Measurements from ENCODE around the gene MALRD1.
"Not testable (repeated sequence)": the region's sequence is repeated elsewhere in the genome, so short reads cannot be mapped to it uniquely, and the experiment has no call there.

The MALRD1 gene

DNA sequence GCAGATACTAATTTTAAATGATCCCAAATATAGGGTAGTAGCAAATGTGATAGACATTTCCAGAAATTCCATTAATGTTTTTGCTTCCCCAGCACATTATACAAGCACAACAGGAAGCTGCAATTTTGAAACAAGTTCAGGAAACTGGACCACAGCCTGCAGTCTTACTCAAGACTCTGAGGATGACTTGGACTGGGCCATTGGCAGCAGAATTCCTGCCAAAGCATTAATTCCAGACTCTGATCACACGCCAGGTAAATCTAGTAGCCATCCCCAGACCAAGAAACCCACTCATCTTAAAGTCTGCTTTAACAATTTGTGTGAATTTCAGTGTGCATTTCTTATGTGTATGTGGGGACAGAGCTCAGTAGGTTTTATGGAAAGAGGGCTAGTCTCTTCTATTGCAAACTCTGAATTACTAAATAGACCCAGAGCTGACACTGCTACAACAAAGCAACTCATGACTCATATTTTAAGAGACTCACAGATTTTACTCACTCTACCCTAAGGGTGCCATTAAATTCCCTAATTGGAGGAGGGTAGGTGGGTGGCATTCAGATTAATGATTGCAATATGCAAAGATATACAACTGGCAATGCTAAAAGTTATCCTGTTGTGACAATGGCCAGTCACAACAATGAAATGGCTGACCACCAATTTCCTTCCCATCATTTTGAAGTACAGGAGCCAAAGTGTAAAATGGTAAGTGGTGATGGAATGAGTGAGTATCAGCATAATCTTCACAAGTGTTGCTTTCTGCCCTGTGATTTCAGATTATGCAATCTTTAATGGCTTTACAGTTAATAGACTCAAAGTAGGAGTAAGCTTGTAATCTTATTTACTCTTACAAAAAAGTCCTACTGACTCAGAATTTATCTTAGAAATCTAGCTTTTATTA lies 450.0 kb downstream of the MALRD1 start:
- no peak for DNase-seq

DNA sequence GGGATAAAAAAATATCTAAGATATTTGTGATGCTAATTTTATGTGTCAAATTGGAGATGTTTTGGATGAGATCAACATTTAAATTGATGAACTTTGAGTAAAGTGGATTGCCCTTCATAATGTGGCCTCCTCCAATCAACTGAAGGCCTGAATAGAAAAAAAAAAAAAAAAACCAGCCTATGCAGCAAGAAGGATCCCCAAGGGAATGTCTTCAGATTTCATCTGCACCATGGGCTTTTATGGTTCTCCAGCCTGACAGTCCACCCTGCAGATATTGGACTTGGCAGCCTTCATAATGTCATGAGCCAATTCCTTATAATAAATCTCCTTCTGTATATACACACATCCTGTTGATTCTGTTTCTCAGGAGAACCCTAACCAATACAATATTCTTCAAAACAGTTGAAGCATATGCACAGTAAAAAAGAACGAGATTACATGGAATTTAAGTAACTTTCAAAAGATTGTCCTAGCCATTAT lies 450.7 kb downstream of the MALRD1 start:
- no peak for DNase-seq

DNA sequence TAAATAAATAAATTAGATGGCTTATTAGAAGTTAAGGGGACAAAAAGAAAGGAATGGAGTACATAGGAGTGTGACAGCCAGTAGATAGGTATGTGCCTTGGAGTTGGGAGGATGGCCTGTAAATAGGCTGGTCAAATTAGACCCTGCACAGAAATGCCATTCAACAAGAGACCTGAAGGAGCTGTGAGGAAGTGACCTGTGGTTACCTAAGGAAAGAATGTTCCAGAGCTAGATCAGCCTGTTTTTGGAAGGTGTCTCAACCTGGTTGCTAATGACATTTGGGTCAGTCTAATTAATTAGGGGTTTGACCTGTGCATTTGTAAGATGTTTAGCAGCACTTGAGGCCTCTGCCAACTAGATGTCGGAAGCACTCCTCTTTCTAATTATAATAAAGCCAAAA lies 452.4 kb downstream of the MALRD1 start:
- no peak for DNase-seq

DNA sequence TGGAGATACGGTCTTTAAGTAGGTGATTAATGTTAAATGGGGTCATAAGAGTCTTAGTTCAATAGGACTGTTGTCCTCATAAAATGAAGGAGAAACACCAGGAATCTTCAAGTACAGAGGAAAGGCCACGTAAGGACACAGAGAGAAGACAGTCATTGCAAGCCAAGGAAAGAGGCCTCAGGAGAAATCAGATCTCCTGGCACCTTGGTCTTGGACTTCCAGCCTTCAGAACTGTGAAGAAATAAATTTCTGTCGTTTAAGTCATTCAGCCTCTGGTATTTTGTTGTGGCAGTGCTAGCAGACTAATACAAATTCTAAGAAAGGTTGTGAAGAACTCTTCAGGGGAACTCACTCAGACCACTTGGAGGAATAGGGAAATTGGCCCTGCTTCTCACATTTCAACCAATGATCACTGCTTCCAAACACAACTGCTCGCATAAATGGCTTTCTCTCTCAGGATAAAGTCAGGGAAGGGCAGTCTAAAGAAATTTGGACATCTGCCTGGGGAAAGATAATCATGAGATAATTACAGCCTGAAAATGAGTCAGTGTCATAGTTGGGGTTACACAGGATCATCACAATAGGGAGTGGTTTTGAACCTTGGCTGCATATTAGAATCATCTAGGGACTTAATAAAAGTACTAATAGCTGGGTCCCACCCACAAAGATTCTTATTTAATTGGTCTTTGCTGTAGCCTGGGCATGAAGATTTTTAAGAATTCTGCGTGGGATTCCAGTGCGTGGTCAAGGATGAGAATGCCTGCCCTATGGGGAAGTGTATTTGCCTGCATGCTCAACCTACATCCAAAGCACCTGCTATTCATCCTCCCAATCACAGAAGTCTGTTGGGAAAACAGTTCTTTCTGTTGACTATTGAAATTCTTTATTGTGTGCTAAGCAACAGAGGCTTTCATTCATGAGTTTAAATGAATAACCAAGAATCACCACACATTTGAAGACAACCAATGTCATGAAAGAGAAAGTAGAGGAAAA lies 457.0 kb downstream of the MALRD1 start:
- no peak for DNase-seq

DNA sequence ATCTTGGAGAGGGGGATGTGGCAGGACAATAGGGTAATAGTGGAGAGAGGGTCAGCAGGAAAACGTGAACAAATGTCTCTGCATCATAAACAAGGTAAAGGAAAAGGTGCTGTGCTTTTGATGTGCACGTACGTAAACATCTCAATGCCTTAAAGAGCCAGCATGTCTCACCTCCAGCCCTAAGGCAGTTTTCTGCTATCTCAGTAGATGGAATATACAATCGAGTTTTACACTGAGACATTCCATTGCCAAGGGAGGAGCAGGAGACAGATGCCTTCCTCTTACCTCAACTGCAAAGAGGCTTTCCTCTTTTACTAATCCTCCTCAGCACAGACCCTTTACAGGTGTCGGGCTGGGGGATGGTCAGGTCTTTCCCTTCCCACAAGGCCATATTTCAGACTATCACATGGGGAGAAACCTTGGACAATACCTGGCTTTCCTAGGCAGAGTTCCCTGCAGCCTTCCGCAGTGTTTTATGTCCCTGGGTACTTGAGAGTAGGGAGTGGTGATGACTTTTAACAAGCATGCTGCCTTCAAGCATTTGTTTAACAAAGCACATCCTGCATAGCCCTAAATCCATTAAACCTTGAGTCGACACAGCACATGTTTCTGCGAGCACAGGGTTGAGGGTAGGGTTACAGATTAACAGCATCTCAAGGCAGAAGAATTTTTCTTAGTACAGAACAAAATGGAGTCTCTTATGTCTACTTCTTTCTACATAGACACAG lies 461.6 kb downstream of the MALRD1 start:
- not testable (repeated sequence) for DNase-seq

DNA sequence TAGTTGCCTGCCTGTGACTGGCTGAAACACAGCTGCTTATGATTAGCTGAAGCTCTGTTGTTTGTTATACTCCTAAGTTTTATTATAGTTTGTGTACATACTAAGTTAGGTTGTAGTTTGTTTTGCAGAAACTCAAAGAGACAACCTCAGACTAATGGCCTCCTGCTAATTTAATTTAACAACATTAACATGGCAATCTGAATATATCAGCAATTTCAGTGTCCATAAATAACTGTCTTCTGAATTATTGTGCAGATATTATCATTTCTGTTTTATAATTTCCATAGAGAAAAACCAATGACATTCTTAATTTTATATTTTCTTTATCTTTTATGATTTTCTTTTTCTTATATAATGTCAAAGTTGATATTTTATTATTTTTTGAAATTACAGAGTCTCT lies 469.5 kb downstream of the MALRD1 start:
- no peak for DNase-seq

DNA sequence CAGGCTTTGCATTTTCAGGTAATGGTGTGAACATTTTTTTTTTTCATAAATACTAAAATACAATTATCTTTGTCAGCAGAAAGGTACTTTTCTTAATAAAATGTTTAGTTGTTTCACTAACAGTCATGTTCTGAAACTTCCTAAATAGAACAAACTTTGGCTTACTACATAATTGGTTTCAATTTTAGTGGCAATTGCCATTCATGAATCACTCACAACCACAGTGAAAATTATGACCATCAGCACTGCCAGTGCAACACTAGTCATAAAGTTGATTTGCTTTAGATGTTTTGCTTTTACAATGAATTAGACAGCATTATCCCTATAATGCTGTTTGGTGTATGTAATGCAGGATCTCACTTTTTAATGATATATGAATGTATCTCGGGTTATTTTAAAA lies 470.0 kb downstream of the MALRD1 start:
- no peak for DNase-seq

DNA sequence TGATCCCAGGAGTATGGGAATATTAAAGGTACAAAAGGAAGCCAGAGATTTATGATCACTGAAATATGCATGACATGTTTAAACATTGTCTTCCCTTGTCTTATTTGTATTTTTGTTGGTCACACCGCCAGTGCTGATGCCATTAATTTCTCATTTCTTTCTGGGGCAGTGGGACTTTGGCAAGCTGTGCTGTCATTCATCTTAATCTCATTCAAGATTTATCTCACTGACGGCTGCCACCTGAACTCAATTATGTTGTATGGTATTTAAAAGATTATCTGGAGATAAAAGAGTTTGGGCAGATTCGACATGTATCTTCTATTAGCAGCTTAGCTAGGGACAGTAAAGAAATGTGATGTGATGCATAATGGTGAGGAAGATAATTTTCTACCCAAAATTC lies 482.7 kb downstream of the MALRD1 start:
- no peak for DNase-seq

DNA sequence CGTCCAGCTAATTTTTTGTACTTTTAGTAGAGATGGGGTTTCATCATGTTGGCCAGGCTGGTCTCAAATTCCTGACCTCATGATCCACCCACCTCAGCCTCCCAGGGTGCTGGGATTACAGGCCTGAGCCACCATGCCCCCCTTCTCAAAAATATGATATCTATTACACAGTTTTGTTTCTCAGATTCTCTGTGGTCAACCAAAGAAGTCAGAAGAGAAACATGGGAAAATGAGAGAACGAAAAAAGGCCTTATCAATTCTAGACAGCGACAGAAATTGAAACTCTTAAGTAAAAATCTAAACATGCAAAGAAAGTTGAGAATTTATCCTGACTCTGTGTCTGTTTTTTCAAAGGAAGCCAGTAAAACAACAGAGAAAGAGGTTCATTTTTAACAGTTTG lies 483.8 kb downstream of the MALRD1 start:
- DNase-seq = no peak

DNA sequence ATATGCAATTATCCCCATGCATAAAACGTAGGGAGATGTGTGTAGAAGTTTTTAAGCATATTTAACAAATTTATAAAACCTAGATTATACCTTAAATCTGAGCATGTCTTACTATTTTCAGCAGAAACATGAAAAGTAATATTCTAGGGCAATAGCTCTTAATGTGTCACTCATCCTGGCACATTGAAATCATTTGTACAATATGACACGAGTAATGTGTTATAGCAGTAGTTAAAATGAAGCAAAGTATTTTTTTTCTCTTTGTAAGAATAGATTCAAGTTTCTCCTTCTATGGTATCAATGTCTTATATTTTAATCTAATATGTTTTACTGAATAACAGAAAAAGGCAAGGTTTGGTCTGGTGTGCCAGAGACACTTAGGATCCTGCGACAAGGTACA lies 492.7 kb downstream of the MALRD1 start:
- DNase-seq = no peak

DNA sequence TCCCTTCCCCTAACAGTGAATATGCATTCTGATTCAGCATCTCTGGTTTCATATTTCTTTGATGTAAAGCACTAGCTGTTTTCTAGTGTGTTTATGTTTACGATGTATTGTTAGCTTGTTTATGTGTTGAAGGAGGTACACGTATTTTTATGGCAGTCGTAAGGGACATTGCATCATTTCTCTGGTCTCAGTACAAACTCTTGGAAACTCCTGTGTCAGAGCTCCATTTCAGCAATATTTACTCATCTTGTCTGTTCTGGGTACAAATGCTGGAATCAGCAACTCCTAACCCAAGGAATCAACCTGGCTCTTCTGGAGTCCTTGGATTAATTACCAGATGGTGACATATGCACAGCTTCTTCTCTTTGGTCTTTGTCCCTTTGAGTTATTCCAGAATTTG lies 497.6 kb downstream of the MALRD1 start:
- DNase-seq = no peak

DNA sequence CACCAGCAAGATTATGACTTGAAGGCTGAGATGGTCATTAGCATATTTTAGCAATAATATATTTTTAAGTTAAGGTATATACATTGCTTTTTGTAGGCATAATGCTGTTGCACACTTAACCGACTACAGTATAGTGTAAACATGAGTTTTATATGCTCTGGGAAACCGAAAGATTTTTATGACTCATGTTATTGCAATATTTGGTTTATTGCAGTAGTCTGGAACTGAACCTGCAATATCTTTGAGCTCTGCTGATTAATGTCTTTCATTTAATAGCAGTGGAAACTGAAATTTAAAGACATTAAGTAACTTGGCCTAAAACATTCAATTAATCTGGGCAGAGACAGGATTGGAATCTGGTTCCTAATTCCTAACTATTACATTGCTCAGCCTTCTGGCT lies 500.9 kb downstream of the MALRD1 start:
- DNase-seq = no peak

DNA sequence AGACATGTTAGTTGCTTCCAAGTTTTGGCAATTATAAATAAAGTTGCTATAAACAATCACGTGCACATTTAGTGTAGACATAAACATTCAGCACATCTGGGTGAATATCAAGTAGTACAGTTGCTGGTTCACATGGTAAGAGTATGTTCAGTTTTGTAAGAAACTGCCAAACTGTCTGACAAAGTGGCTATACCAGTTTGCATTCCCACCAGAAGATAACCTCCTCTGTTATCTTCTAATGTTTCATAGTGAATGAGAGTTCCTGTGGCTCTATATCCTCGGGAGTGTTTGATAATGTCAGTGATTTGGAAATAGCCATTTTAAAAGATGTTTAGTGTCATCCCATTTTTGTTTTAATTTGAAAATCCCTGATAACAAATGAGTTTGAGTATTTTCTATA lies 508.1 kb downstream of the MALRD1 start:
- DNase-seq = no peak

DNA sequence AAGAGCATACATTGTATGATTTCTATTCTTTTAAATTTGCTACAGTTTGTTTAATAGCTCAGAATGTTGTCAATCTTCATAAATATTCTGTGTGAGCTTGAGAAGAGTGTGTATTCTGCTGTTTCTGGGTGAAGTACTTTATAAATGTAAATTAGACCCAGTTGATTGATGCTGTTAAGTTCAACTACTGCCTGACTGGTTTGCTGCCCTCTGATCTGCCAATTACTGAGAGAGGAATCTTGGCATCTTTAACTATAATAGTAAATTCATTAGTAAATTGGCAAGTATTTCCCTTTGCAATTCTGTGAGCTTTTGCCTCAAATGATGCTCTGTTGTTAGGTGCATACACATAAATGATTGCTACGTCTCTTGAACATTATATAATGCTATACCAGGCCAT lies 512.6 kb downstream of the MALRD1 start:
- no peak for DNase-seq

DNA sequence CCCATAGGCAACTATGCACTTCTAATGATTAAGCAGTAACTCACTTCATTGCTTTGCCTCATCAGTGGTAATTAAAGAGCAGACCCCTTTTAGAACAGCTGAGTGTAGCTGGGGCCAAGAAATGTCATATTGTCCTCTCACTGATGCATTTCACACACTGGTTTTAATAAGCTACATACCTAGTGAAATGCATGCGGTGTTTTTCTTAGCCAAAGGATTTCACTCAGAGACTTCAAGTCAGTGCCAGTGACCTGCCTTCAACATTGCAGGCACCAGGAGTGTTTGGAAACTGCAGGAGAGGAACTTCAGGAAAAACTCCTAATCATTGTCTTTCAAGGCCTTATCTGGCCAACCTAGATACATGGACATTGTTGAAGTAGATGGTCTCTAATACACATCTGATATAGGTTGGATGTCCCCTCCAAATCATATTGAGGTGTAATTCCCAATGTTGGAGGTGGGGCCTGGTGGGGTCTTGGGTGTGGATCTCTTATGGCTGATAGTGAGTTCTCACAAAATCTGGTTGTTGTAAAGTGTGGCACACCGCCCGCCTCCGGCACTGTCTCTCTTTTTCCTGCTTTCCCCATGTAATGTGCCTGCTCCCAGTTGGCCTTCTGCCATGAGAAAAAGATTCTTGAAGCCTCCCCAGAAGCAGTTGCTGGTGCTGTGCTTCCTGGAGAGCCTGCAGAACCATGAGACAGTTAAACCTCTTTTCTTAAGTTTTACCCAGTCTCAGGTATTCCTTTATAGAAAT lies 515.0 kb downstream of the MALRD1 start:
- DNase-seq = no peak

DNA sequence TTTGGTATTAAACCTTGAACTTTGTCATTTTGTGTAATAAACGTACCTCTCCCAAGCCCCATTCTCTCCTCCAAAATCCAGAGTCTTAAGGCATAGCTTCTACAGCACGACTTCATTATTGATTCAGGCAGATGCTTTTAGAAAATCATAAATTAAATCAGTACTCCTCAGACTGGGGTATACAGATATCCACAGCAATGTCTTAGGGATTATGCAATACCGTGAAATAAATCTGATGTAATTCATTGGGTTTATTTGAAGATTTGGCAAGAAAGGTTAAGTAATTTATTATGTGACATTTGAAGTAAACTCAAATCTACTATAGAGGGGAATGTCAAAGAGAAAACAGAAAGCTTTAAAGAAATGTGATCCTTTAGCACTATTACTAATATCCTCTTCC lies 521.5 kb downstream of the MALRD1 start:
- no peak for DNase-seq

DNA sequence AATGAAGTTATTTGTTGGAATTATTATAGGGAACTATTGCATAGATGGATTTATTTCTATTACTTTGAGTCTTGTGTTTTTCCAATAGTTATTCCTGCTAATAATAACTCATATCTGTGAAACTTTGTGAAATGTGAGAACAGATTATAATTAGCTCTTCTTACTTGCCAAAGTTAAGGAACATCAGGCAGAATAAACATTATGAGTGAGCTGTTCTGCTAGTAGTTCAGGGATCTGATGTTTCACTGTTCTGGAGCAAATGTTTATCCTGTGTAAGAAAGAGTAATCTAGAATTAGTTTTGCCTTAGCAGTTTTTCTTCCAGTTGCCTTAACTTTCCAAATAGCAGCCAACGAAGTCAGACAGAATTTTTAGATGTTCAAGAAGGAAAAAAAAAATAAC lies 522.4 kb downstream of the MALRD1 start:
- no peak for DNase-seq

DNA sequence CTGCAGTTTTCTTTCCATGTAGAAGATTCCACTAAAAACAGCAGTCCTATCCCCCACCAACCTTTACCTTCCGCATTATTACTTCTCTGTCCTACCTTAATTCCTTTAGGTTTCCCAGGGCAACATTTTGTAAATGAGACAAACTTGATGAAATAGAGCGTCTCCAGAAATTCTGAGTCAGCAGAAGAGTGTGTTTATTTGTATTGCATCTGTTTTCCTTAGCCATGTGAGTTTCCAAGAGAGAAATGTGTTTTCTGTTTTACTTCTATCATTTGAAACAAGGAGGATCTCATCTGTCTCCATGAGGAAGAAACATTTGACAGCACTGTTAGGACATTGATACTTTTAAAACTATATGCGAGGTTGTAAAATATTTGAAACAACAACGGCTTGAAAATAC lies 523.5 kb downstream of the MALRD1 start:
- no peak for DNase-seq

DNA sequence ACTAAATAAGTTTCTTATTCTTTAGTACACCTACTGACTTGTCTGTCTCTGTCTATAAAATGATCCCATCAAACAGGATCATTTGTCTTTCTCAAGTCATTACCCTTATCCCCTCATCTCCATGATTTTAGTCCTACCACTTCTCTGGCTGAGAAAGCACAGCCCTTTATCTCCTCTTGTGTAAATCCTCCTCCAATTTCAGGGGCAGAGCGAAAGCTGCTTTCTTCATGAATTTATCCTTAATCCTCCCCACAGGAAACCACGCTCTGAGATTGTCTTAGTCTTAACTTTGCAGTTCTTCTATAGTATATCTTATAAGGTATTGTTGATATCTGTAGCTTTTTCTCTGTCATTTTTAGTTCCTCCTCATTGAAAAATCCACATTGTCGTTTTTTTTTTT lies 528.0 kb downstream of the MALRD1 start:
- DNase-seq = no peak

DNA sequence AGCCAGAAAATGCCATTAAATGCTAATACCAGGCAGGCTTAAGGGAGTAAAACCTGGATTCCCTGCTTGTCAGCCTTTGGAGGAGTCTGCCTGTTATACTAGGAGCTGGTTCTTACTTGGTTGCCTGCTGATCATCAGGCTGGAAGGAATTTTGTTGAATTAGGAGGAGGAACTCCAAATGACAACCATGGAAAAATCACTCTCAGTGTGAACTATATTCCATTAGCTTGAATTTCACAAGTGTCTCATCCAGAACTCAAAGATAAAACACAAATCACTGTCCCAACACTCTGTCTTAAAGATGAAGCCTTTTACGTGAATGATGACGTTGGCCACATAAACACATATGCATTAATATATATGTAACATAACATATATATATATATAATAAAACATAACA lies 528.8 kb downstream of the MALRD1 start:
- DNase-seq = no peak

DNA sequence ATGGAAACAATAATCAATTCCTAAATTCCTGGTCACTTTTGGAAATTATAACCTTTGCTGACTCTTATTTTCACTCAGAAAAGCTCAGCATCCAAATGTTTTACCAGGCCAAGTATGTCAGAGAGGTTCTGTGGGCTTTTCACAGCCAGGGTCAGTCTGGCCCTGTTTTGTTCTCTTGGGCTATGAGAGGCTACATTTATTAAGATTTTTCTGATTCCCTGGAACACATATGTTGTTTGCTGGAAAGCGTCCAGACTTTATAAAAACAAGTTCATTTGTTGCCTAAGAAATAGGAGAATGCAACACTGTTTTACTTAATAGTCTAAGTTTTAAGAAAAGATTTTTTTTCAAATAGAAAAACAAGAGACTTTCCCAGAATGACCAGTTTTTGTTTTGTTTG lies 529.2 kb downstream of the MALRD1 start:
- no peak for DNase-seq

DNA sequence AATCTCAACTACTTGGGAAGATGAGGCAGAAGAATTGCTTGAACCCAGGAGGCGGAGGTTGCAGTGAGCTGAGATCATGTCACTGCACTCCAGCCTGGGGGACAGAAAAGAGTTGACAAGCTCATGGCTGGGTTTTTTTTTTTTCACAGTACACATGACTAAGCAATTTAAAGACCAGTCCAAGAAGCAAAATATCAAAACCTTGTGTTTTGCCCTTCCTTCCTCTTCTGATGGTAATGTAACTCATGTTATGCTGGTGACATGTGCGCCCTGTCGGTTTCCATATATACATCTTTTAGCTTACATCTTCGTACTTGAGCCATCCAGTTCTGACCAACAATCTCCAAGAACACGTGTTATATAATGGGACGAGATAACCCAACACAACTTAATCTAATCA lies 530.0 kb downstream of the MALRD1 start:
- no peak for DNase-seq
